GM21786 (cell line): ENCODE measurements around the gene ZNF317.
"Not testable (repeated sequence)": the region's sequence is repeated elsewhere in the genome, so short reads cannot be mapped to it uniquely, and the experiment has no call there.

Source experiments
- ATAC-seq: cut with Tn5 transposase; IDR thresholded peaks from one replicate; pipeline ENCODE4 v1.9.1; 2021; ENCODE audit not compliant: unreplicated experiment

The ZNF317 gene

DNA sequence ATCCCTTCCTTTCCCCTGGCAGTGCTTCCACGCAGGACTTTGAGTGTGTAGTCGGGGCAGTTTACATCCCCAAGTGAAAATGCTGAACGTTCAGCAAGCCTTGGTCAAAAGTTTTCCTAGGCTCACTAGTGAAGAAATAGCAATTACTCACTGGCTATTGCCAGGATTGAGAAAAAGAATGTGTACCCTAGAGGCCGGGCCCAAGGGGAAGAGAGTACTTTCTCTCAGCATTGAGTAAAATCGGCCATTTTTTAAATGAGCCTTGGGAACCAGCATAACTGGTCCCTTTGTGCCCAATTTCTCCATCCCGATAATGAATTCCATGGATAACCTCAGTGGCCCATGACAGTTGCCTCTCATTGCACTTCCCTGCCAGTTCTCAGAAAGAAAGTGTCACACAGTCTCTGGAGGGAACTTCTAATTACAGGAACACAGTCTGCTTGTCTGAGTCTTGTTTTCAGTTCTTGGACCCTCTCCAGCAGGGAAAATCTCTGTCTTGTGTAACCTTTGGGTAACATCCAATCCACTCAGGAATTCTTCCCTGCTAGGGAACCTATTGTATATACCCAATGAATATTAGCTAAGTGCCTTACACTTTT is 31.3 kb downstream of the ZNF317 start:
- no peak for ATAC-seq

DNA sequence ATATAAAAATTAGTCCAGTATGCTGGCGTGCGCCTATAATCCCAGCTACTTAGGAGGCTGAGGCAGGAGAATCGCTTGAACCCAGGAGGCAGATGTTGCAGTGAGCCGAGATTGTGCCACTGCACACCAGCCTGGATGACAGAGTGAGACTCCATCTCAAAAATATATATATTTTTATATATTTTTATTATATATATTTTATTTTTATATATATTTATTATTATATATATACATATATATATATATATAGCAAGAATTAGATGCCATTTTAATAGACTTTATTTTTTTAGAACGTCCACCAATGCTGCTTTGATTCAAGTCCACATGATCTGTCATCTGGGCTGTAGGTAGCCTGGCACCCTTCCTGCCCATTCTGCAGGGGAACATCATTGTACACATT is 35.1 kb downstream of the ZNF317 start:
- ATAC-seq: no peak

DNA sequence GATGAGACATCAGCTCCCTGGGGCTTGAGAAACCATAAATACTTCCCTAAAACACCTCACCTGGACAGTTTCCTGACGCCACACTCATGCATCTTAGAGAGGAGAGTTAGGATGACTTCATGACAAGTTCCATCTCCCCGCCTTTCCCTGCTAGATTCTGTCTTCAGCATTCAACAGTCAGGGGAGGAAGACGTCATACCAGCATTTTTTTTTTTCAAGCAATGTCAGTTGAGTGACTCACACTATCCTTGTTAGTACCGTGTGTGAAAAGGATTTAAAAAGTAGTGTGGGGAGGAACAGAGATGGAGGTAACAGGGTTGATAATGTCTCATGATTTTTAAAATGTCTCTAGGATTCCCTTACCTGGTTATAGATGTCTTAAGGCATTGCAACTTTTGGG is 38.7 kb downstream of the ZNF317 start, which contains the start of gene OR7D2:
Gene OR7D2 (plus strand): TSS at position 79 of the 400 bp plus-strand sequence. CDS start 6,803 bp downstream, outside the sequence.
- no peak for ATAC-seq

DNA sequence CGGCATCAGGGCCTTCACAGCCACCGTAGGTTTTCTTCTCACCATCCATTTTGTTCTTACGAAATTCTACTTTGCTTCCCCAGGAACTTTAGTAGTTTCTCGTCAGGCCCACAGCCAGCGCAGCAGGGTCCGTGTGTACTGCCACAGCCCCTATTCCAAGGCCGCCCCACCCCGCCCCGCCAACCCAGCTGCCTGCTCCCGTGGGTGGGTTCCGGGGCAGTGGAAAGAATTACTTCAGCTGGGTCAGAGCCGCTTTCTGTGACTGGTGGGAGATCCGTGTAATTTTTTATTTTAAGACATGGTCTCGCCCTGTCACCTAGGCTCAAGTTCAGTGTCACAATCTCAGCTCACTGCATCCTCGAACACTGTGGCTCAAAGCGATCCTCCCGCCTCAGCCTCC is 42.8 kb downstream of the ZNF317 start:
- ATAC-seq: no peak

GRCh38 chr19:9187191-9187590 is 47.0 kb downstream of the ZNF317 start:
- no peak for ATAC-seq

DNA sequence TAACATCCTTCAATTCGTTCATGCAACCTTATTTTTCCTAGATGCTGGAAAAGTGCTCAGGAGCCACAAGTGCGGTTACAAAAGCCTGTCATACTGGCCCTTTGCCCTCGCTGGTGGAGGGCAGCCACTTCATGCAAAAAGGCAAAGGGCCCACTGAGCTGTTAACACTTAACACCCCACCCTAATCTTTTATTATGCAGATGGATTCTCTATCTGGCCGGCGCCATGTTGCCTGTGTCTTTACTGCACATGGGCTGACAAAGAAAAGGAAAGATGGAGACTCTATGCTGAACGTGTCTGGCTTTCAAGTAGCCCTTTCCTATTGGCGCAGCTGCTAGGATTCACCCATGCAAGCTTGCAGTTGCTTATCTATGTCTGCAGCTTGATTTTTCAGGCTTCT is 49.3 kb downstream of the ZNF317 start:
- ATAC-seq: no peak

DNA sequence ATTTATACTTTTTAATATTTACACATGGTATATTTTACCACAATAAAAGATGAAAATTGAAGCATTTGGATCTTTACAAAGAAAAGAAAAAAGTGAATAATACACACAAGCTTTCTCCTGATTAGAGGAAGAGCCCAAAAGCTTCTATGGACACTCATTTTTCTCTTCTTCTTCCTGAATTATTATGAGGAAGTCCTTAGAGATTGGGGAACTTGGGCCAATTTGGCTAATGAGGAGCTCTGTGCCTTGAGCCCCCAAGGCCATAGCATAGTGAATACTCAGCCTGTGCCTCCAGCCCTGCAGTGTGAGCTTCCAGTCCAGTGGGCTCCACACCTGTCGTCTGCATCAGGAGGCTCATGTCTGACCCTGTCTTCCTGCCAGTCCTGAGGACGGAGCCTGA is 57.8 kb downstream of the ZNF317 start:
- ATAC-seq: not testable (repeated sequence)

- ATAC-seq: no peak
Observed at GRCh38 chr19:9205501-9206113, 65.4 kb downstream of the ZNF317 start.
